Vagina (tissue), 2 donors: ENCODE results near the gene GK2. TPM values are rescaled to one million over a fixed set of nuclear protein-coding genes. Genes with fewer than 3 reads are reported as not detected.

Source experiments
- DNase-seq, 2 donors: peaks; one replicate each; pipeline ENCODE4 v3.0.0-alpha.2; 2017; ENCODE audit errors: extremely low spot score in 2 of 2
- H3K27ac ChIP-seq: fragments of 200-600 bp; sonication (generic); one replicate; pipeline ENCODE4 v1.5.1; 2019
- H3K27me3 ChIP-seq: fragments of 200-600 bp; sonication (generic); one replicate; pipeline ENCODE4 v1.5.1; 2019
- H3K36me3 ChIP-seq, 2 donors: fragments of 200-600 bp; sonication (generic); one replicate each; pipeline ENCODE4 v1.5.1; 2017 to 2019
- H3K4me1 ChIP-seq: fragments of 200-600 bp; sonication (generic); one replicate; pipeline ENCODE4 v1.5.1; 2019
- H3K4me3 ChIP-seq, 2 donors: fragments of 200-600 bp; sonication (generic); 1 replicate in 1 of 2; 2 replicates in 1 of 2; pipeline ENCODE4 v1.5.1; 2016 to 2019
- H3K9me3 ChIP-seq: fragments of 200-600 bp; sonication (generic); one replicate; pipeline ENCODE4 v1.5.1; 2019
- CTCF ChIP-seq, 3 experiments: fragments of 450-650 bp in 2 of 3; fragments of 200-600 bp in 1 of 3; sonication (generic) in 1 of 3; IDR thresholded peaks; one replicate each; pipeline ENCODE4 v1.5.1; 2017 to 2019; ENCODE audit warnings: antibody characterized with exemption in 3 of 3, mild to moderate bottlenecking in 2 of 3, moderate library complexity in 2 of 3
- POLR2A ChIP-seq, 2 donors: fragments of 450-650 bp; IDR thresholded peaks; one replicate each; pipeline ENCODE4 v1.6.1; 2017; ENCODE audit warnings: antibody characterized with exemption in 2 of 2, mild to moderate bottlenecking in 2 of 2, moderate library complexity in 2 of 2
- POLR2AphosphoS5 ChIP-seq, 2 donors: sonication (generic); formaldehyde crosslinking; IDR thresholded peaks; one replicate each; pipeline ENCODE4 v1.9.0; 2017; ENCODE audit warnings: antibody characterized with exemption in 2 of 2, mild to moderate bottlenecking in 2 of 2, low read depth in 1 of 2; ENCODE audit not compliant: insufficient read depth in 1 of 2
- intact Hi-C: fragments of 100-400 bp; cut with DNase I; formaldehyde crosslinking; loops from one replicate; pipeline ENCODE4 v1.15.1; 2023
- total RNA-seq: library from RNA; depleted of rRNA; stranded (reverse); fragments of >200 nt; gene quantifications from one replicate; pipeline ENCODE4 v1.2.3, GENCODE V29; 2016

Gene GK2
- total RNA-seq, 1 donor from 2014 or later = not detected

DNA sequence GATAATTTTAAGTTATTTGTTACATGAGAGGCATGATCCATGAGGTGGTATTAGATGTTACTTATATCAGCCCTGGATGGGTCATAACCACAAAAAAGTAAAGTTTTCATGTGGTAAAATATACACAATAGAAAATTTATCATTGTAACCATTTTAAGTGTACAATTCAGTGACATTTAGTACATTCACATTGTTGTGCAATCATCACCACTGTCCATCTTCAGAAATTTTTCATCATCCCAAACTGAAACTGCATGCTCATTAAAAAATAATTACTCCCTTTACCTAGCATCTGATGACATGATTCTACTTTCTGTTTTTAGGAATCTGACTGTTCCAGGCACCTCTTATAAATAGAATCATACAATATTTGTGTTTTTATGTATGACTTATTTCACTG lies 11.2 kb downstream of the GK2 start:
- DNase-seq = no peak
- H3K27me3 ChIP-seq = no peaks in the 10 kb centered on the region
- H3K36me3 ChIP-seq = no peaks in the 10 kb centered on the region
- no peaks in the 10 kb centered on the region for H3K4me1 ChIP-seq
- intact Hi-C loops = no loop called here
- no peak overlapping the region for H3K4me3 ChIP-seq
- H3K9me3 ChIP-seq = no peaks in the 10 kb centered on the region
- no peak for TF ChIP-seq POLR2A (IDR thresholded peaks at IDR 0.05)
- TF ChIP-seq POLR2AphosphoS5 (IDR thresholded peaks at IDR 0.05; ENCODE audit: insufficient read depth in 1 of 2, low read depth in 1 of 2) = no peak
- no peak for TF ChIP-seq CTCF (IDR thresholded peaks at IDR 0.05)
- no peak overlapping the region for H3K27ac ChIP-seq

- DNase-seq = no peak
- no peaks in the 10 kb centered on the region for H3K9me3 ChIP-seq
- no peaks in the 10 kb centered on the region for H3K4me1 ChIP-seq
- H3K27me3 ChIP-seq = no peaks in the 10 kb centered on the region
- no peak overlapping the region for H3K27ac ChIP-seq
- intact Hi-C loops = no loop called here
- TF ChIP-seq POLR2A (IDR thresholded peaks at IDR 0.05) = no peak
- no peak for TF ChIP-seq CTCF (IDR thresholded peaks at IDR 0.05)
- TF ChIP-seq POLR2AphosphoS5 (IDR thresholded peaks at IDR 0.05; ENCODE audit: insufficient read depth in 1 of 2, low read depth in 1 of 2) = no peak
- H3K36me3 ChIP-seq = no peaks in the 10 kb centered on the region
- no peak overlapping the region for H3K4me3 ChIP-seq
Observed at GRCh38 chr4:79395841-79396240, 12.2 kb downstream of the GK2 start.

DNA sequence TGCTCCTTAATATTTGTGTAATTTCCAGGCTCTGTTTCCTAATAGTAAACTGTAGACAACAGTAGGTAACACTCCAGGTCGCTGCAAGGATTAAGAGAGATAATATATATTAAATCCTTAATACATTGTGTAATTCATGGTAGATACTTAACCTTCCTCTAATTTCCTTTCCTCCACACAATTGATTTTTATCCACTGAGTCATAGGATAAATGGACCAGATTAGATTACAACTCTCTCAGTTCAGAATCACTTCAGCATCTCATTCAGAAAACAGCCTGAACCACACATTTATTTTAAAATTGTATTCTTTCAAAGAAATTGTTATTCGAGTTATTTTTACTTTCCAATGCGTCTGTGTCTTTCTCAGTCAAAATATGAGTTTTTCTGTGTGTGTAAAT lies 17.1 kb downstream of the GK2 start:
- Histone ChIP-seq H3K36me3 (no peaks in the 10 kb centered on the region), H3K4me1 (no peaks in the 10 kb centered on the region), H3K27me3 (no peaks in the 10 kb centered on the region), H3K9me3 (no peaks in the 10 kb centered on the region), H3K4me3 (no peak overlapping the region), H3K27ac (no peak overlapping the region)
- intact Hi-C loops = no loop called here
- no peak for DNase-seq
- TF ChIP-seq POLR2A (IDR thresholded peaks at IDR 0.05) = no peak
- TF ChIP-seq CTCF (IDR thresholded peaks at IDR 0.05) = no peak

DNA sequence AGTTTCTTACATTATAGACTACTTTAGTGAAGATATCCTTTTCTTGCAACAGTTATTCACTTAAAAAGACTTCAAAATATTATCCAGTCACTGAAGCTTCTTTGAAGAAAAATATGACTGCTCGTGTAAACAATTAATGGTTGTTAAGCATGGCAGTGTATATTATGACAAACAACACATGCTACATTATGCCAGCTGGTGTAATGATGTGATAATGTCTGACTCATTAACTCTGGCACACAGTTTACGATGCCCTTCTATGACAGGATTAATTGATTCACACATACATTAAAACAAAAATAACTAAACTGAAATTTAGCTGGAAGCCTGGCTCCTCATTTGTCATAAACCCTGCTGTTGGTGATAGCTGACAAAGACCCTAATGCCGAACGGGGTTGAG lies 22.4 kb downstream of the GK2 start:
- Histone ChIP-seq H3K4me3 (no peak overlapping the region), H3K27ac (no peak overlapping the region), H3K9me3 (no peaks in the 10 kb centered on the region), H3K27me3 (no peaks in the 10 kb centered on the region), H3K4me1 (no peaks in the 10 kb centered on the region), H3K36me3 (no peaks in the 10 kb centered on the region)
- DNase-seq = no peak
- intact Hi-C loops = no loop called here
- TF ChIP-seq POLR2A (IDR thresholded peaks at IDR 0.05) (no peak), POLR2AphosphoS5 (IDR thresholded peaks at IDR 0.05; ENCODE audit: insufficient read depth in 1 of 2, low read depth in 1 of 2) (no peak), CTCF (IDR thresholded peaks at IDR 0.05) (no peak)

DNA sequence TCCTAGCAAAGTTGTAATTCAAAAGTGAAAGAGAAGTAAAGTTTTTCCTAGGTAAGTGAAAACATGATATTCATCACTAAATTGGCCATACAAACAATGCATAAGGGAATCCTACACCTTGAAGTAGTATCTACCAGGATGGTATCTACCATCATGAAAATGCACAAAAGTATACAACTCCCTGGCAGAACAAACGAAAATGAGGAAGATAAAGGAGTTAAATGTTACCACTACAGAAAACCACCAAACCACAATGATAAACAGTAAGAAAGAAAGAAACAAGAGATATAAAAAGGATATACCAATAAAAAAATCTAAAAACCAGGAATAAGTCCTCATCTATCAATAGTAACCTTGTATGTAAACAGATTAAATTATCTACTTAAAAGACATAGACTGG lies 26.9 kb downstream of the GK2 start:
- no peaks in the 10 kb centered on the region for H3K4me1 ChIP-seq
- no peaks in the 10 kb centered on the region for H3K27me3 ChIP-seq
- DNase-seq = no peak
- TF ChIP-seq POLR2A (IDR thresholded peaks at IDR 0.05) = no peak
- no peak for TF ChIP-seq CTCF (IDR thresholded peaks at IDR 0.05)
- H3K4me3 ChIP-seq = no peak overlapping the region
- no peaks in the 10 kb centered on the region for H3K36me3 ChIP-seq
- no peak overlapping the region for H3K27ac ChIP-seq
- intact Hi-C loops = no loop called here
- H3K9me3 ChIP-seq = no peaks in the 10 kb centered on the region
